ENCODE results near the gene C1orf50. TPM values are rescaled to one million over a fixed set of nuclear protein-coding genes. Genes with fewer than 3 reads are reported as not detected.

The C1orf50 gene
- total RNA-seq, 1 experiment from 2014 or later, result 7.7 TPM

DNA sequence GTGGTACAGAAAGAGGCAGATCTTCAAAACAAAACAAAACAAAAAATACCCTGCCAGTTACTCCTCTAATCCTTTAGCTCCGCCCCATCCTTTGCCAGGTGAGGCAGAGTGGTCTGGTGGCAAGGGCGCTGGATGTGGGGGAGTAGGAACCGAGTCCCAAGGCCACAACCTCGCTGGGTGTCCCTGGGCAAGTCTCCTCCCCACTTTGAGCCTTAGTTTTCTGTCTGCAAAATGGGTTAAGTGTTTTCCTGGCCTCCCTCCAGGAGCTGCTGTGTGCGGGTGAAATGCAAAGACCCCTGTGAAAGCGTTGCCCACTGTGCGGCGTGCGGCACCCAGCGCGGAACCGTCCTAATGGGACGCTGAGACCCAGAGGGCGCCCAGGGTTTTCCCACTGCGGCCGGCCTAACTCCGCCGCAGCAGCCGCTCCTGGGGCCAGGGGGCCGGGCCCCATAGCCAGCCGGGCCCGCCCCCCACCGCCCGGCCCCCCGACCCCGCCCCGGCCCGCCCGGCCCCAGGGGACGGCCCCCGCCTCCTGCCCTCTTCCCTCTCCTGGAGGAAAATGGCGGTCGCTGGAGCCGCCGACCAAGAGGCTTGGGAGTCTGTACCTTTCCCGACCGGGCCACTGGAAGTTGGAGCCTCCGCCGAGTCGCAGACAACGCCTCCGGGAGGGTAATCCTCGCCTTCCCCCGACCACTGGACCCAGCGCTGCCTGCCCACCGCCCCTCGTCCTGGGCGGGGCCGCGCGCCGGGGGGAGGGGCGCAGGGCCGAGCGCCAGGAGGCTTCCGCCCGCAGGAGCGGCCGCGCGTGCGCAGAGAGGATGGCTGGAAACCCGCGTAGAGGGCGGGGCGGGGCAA, 49.8 kb downstream of the C1orf50 start, which contains the start of the genes ERMAP and SVBP:
ERMAP (plus strand) TSS at position 538 of the 855 bp plus-strand sequence. CDS start 13,327 bp downstream, outside the sequence.
SVBP (minus strand) TSS at position 813 of the 855 bp plus-strand sequence. CDS start 853 bp downstream, outside the sequence.
- Mint-ChIP-seq H3K27me3 (ENCODE audit: low read depth) (no peaks in the 10 kb centered on the region), H3K4me3 (peak within 1 kb of the TSS; percentile 71 to 84), H3K4me1 (peaks cover 18 to 25% of the 10 kb centered on the region in 2 experiments), H3K27ac (peak within 1 kb of the TSS; percentile 94 to 95 (median 94)), H3K36me3 (ENCODE audit: insufficient read depth in 1 of 3, low read depth in 3 of 3) (peaks cover 0 to 17% (median 9%) of the 10 kb centered on the region in 3 experiments; a peak in 5 of 7 replicates), H3K9me3 (no peaks in the 10 kb centered on the region)
- peaks cover 9% of the 10 kb centered on the region for H3K23me2 ChIP-seq (ENCODE audit: insufficient read length, low read depth, low read length, poor library complexity, severe bottlenecking)
- H2BK15ac ChIP-seq (ENCODE audit: low read depth, low read length), result no peak within 1 kb of the TSS
- peak within 1 kb of the TSS; percentile 56 for H2AFZ ChIP-seq (ENCODE audit: low read length)
- H3K4me2 ChIP-seq (ENCODE audit: insufficient read depth, insufficient read length, low read length), result peak within 1 kb of the TSS; percentile 80
- no peak within 1 kb of the TSS for H2AK5ac ChIP-seq (ENCODE audit: insufficient read length, low read length)
- no peak within 1 kb of the TSS for H2BK20ac ChIP-seq (ENCODE audit: low read depth, low read length, poor library complexity, severe bottlenecking)
- H2BK120ac ChIP-seq (ENCODE audit: low read depth, low read length, poor library complexity, severe bottlenecking), result no peak within 1 kb of the TSS
- H3K9ac ChIP-seq (ENCODE audit: extremely low read depth, insufficient read length, low read length), result peak within 1 kb of the TSS; percentile 74
- peak within 1 kb of the TSS; percentile 64 for H3K27ac ChIP-seq (ENCODE audit: insufficient read length, low read depth, low read length)
- H3K14ac ChIP-seq (ENCODE audit: insufficient read depth, low read length), result peak within 1 kb of the TSS; percentile 96
- no peak within 1 kb of the TSS for H2BK12ac ChIP-seq (ENCODE audit: insufficient read length, low read depth, low read length)
- H3K4me1 ChIP-seq (ENCODE audit: insufficient read depth, low read length), result no peaks in the 10 kb centered on the region
- TF ChIP-seq, protein P1, sequence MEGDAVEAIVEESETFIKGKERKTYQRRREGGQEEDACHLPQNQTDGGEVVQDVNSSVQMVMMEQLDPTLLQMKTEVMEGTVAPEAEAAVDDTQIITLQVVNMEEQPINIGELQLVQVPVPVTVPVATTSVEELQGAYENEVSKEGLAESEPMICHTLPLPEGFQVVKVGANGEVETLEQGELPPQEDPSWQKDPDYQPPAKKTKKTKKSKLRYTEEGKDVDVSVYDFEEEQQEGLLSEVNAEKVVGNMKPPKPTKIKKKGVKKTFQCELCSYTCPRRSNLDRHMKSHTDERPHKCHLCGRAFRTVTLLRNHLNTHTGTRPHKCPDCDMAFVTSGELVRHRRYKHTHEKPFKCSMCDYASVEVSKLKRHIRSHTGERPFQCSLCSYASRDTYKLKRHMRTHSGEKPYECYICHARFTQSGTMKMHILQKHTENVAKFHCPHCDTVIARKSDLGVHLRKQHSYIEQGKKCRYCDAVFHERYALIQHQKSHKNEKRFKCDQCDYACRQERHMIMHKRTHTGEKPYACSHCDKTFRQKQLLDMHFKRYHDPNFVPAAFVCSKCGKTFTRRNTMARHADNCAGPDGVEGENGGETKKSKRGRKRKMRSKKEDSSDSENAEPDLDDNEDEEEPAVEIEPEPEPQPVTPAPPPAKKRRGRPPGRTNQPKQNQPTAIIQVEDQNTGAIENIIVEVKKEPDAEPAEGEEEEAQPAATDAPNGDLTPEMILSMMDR (conservative IDR thresholded peaks at IDR 0.05), result no peak
- no peaks in the 10 kb centered on the region for H3K9me3 ChIP-seq (ENCODE audit: control insufficient read depth, low read depth, low read length)
- H3K23ac ChIP-seq (ENCODE audit: insufficient read length, low read depth, low read length), result no peak within 1 kb of the TSS
- H4K8ac ChIP-seq (replicated peaks; ENCODE audit: insufficient read length, low read depth, low read length), result no peak within 1 kb of the TSS
- H3K79me2 ChIP-seq (ENCODE audit: insufficient read depth, low read length), result no peaks in the 10 kb centered on the region
- no peak within 1 kb of the TSS for H3K56ac ChIP-seq (ENCODE audit: insufficient read length, low read depth, low read length)
- no peak within 1 kb of the TSS for H2BK5ac ChIP-seq (ENCODE audit: insufficient read length, low read length)
- H3K18ac ChIP-seq (ENCODE audit: insufficient read length, low read depth, low read length), result peak within 1 kb of the TSS; percentile 92
- DNase-seq, result peak; percentile 92
- no CpG with 5 or more reads among the region's 66 CpGs for WGBS (ENCODE audit: extremely low coverage, insufficient read length, low lambda C conversion rate)
- H3T11ph ChIP-seq (ENCODE audit: low read length), result no peak within 1 kb of the TSS
- no peaks in the 10 kb centered on the region for H4K20me1 ChIP-seq (ENCODE audit: control insufficient read depth, insufficient read depth, insufficient read length)
- H4K91ac ChIP-seq (ENCODE audit: insufficient read length, low read depth, low read length), result no peak within 1 kb of the TSS
- H3K79me1 ChIP-seq (ENCODE audit: insufficient read depth, low read depth, low read length, poor library complexity, severe bottlenecking), result no peaks in the 10 kb centered on the region
- H4K5ac ChIP-seq (ENCODE audit: insufficient read length, low read depth, low read length), result no peak within 1 kb of the TSS
- no peak within 1 kb of the TSS for H3K4ac ChIP-seq (ENCODE audit: low read depth, low read length)
- no peaks in the 10 kb centered on the region for H3K27me3 ChIP-seq (ENCODE audit: insufficient read depth, low read length)
